ACHN (cell line): ENCODE measurements around the gene UBA6.

Experiments used
- DNase-seq: peaks from one replicate; pipeline ENCODE4 v3.0.0-alpha.2; 2015
- in situ Hi-C: cut with HindIII; loops from 2 replicates; pipeline ENCODE4 v1.10.0; 2017; ENCODE audit warnings: low sequenced_read_pairs, low pct_ligation_motif_present, low pct_unique_long_range_greater_than_20kb

The UBA6 gene

GRCh38 chr4:67604029-67604381 lies 97.0 kb downstream of the UBA6 start:
- in situ Hi-C loops: no loop called here
- no peak for DNase-seq

- DNase-seq: no peak
- in situ Hi-C loops: no loop called here
These were observed 97.5 kb downstream of the UBA6 start for GRCh38 chr4:67603310-67604028.

GRCh38 chr4:67593741-67594175 lies 107.2 kb downstream of the UBA6 start:
- DNase-seq: no peak
- in situ Hi-C loops: no loop called here

- in situ Hi-C loops: no loop called here
- peak; percentile 4 for DNase-seq
These were observed 113.8 kb downstream of the UBA6 start for GRCh38 chr4:67587156-67587555.

GRCh38 chr4:67584496-67584895 lies 116.5 kb downstream of the UBA6 start:
- in situ Hi-C loops: no loop called here
- no peak for DNase-seq

GRCh38 chr4:67581913-67582312 lies 119.0 kb downstream of the UBA6 start:
- DNase-seq: no peak
- in situ Hi-C loops: no loop called here

- in situ Hi-C loops: no loop called here
- no peak for DNase-seq
These were observed 119.6 kb downstream of the UBA6 start for GRCh38 chr4:67581208-67581857.

GRCh38 chr4:67580577-67580976 lies 120.4 kb downstream of the UBA6 start:
- in situ Hi-C loops: no loop called here
- no peak for DNase-seq

- in situ Hi-C loops: no loop called here
- no peak for DNase-seq
These were observed 124.4 kb downstream of the UBA6 start for GRCh38 chr4:67576538-67576937.

GRCh38 chr4:67576059-67576466 lies 124.9 kb downstream of the UBA6 start:
- DNase-seq: no peak
- in situ Hi-C loops: no loop called here

- DNase-seq: no peak
- in situ Hi-C loops: no loop called here
These were observed 125.5 kb downstream of the UBA6 start for GRCh38 chr4:67575232-67576058.

GRCh38 chr4:67573193-67573592 lies 127.8 kb downstream of the UBA6 start:
- no peak for DNase-seq
- in situ Hi-C loops: no loop called here

- in situ Hi-C loops: no loop called here
- DNase-seq: no peak
These were observed 129.0 kb downstream of the UBA6 start for GRCh38 chr4:67571975-67572374.

- no peak for DNase-seq
- in situ Hi-C loops: no loop called here
These were observed 130.4 kb downstream of the UBA6 start for GRCh38 chr4:67570537-67570936.

- in situ Hi-C loops: no loop called here
- no peak for DNase-seq
These were observed 132.1 kb downstream of the UBA6 start for GRCh38 chr4:67568820-67569219.

GRCh38 chr4:67566335-67566734 lies 134.6 kb downstream of the UBA6 start:
- in situ Hi-C loops: no loop called here

GRCh38 chr4:67565284-67565683 lies 135.7 kb downstream of the UBA6 start:
- DNase-seq: no peak
- in situ Hi-C loops: no loop called here

More at GRCh38 chr4:67566335-67566734, 134.6 kb downstream of the UBA6 start:
- no peak for DNase-seq
